WTC11 (cell line): Measurements from ENCODE around the gene COMMD9. TPM values are rescaled to one million over a fixed set of nuclear protein-coding genes. Genes with fewer than 3 reads are reported as not detected.

Experiments used
- ATAC-seq: fragments of 200-7000 bp; cut with Tn5 transposase; 2 replicates; pipeline ENCODE4 v1.10.0; 2021; ENCODE audit warnings: mild to moderate bottlenecking, moderate library complexity
- CTCF ChIA-PET: fragments of 300-600 bp; sonication (Branson Sonifier 250); formaldehyde crosslinking; loops from one replicate; lab custom pipeline; 2021; ENCODE audit warnings: antibody characterized with exemption; lab: Charles Lee
- POLR2A ChIA-PET: fragments of 350-600 bp; sonication (Branson Sonifier 250); formaldehyde crosslinking; loops from one replicate; lab custom pipeline; 2021; ENCODE audit warnings: antibody characterized with exemption; lab: Charles Lee
- DNase-seq: peaks from one replicate; pipeline ENCODE4 v3.0.0; 2021; ENCODE audit warnings: low spot score
- H3K27ac Mint-ChIP-seq: 2 replicates; pipeline ENCODE4 v1.8.0; 2021; ENCODE audit warnings: mixed read lengths
- H3K27me3 Mint-ChIP-seq: 2 replicates; pipeline ENCODE4 v1.8.0; 2021; ENCODE audit warnings: low read depth, mild to moderate bottlenecking, moderate library complexity, mixed read lengths
- H3K36me3 Mint-ChIP-seq: 2 replicates; pipeline ENCODE4 v1.8.0; 2021; ENCODE audit warnings: mixed read lengths
- H3K4me1 Mint-ChIP-seq: 2 replicates; pipeline ENCODE4 v1.8.0; 2022; ENCODE audit warnings: mixed read lengths
- H3K4me3 Mint-ChIP-seq: 2 replicates; pipeline ENCODE4 v1.8.0; 2021; ENCODE audit warnings: mild to moderate bottlenecking, moderate library complexity, mixed read lengths
- H3K9me3 Mint-ChIP-seq: 2 replicates; pipeline ENCODE4 v1.8.0; 2021; ENCODE audit warnings: mixed read lengths
- CREB1 ChIP-seq: sonication (generic); formaldehyde crosslinking; IDR thresholded peaks from 2 replicates; pipeline ENCODE4 v1.8.0; 2023; ENCODE audit warnings: mild to moderate bottlenecking, missing genetic modification reagents
- E2F5 ChIP-seq: sonication (generic); formaldehyde crosslinking; IDR thresholded peaks from 2 replicates; pipeline ENCODE4 v1.8.1; 2022; ENCODE audit warnings: mild to moderate bottlenecking, moderate library complexity, missing genetic modification reagents
- ELF4 ChIP-seq: sonication (generic); formaldehyde crosslinking; IDR thresholded peaks from 2 replicates; pipeline ENCODE4 v1.8.1; 2022; ENCODE audit warnings: low read depth, mild to moderate bottlenecking, moderate library complexity, missing genetic modification reagents
- JUN ChIP-seq: sonication (generic); formaldehyde crosslinking; IDR thresholded peaks from 2 replicates; pipeline ENCODE4 v1.8.0; 2023; ENCODE audit warnings: mild to moderate bottlenecking, missing genetic modification reagents
- KAT7 ChIP-seq: sonication (generic); formaldehyde crosslinking; IDR thresholded peaks from 2 replicates; pipeline ENCODE4 v1.8.1; 2023; ENCODE audit warnings: missing genetic modification reagents, mild to moderate bottlenecking, borderline replicate concordance
- NFATC4 ChIP-seq: fragments of 250-450 bp; sonication (Bioruptor Pico); IDR thresholded peaks from 2 replicates; pipeline ENCODE4 v1.9.0; 2021; ENCODE audit warnings: mild to moderate bottlenecking
- NR1H2 ChIP-seq: sonication (generic); formaldehyde crosslinking; IDR thresholded peaks from 2 replicates; pipeline ENCODE4 v1.9.0; 2021; ENCODE audit warnings: mild to moderate bottlenecking, moderate library complexity, missing genetic modification reagents
- NR3C1 ChIP-seq: sonication (generic); formaldehyde crosslinking; conservative IDR thresholded peaks from 2 replicates; pipeline ENCODE4 v1.8.1; 2023; ENCODE audit warnings: low read depth, mild to moderate bottlenecking, missing genetic modification reagents
- PRDM15 ChIP-seq: sonication (generic); formaldehyde crosslinking; IDR thresholded peaks from 2 replicates; pipeline ENCODE4 v1.8.0; 2022; ENCODE audit warnings: missing genetic modification reagents
- PREB ChIP-seq: sonication (generic); formaldehyde crosslinking; IDR thresholded peaks from 2 replicates; pipeline ENCODE4 v1.8.1; 2022; ENCODE audit warnings: mild to moderate bottlenecking, missing genetic modification reagents, moderate library complexity, borderline replicate concordance
- SP1 ChIP-seq: sonication (generic); formaldehyde crosslinking; conservative IDR thresholded peaks from 2 replicates; pipeline ENCODE4 v1.8.1; 2022; ENCODE audit warnings: missing genetic modification reagents
- TCF7 ChIP-seq: sonication (generic); formaldehyde crosslinking; IDR thresholded peaks from 2 replicates; pipeline ENCODE4 v1.8.0; 2022; ENCODE audit warnings: mild to moderate bottlenecking, low read depth, missing genetic modification reagents, moderate library complexity
- ZNF138 ChIP-seq: sonication (generic); formaldehyde crosslinking; conservative IDR thresholded peaks from 2 replicates; pipeline ENCODE4 v1.8.1; 2022; ENCODE audit warnings: mild to moderate bottlenecking, moderate library complexity, missing genetic modification reagents
- ZNF532 ChIP-seq: fragments of 250-450 bp; sonication (Bioruptor Pico); IDR thresholded peaks from 2 replicates; pipeline ENCODE4 v1.9.0; 2021; ENCODE audit warnings: mild to moderate bottlenecking, borderline replicate concordance
- total RNA-seq: library from RNA; stranded (reverse); gene quantifications from 3 replicates; pipeline ENCODE4 v1.2.3, GENCODE V29; 2021
- TF ChIP-seq, protein P1 (sequence below): sonication (generic); formaldehyde crosslinking; IDR thresholded peaks from 2 replicates; pipeline ENCODE4 v1.8.1; 2023; ENCODE audit warnings: mild to moderate bottlenecking, missing genetic modification reagents, moderate library complexity

Gene COMMD9
- total RNA-seq, 1 experiment from 2014 or later = 33.3 TPM

DNA sequence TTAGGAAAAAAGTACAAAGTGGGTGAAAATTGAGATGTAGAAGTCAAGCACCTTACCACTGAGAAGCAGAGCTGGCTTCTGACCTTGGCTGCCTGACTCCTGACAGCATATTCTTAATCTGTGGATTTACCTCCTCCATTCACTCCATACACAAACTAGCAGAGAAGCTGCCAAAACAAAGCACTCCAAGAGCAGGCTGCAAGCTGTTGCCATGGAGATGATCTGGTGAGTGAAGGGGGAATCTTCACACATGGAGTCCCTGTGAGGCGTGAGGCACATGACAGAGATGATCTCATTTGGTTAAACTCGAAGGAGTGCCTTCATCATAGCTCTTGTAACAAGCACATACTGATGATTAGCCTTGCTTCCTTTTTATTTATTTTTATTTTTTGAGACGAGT lies 16.1 kb downstream of the COMMD9 start (continued):
- no peak for TF ChIP-seq PREB
- no peak for TF ChIP-seq ZNF138 (CRISPR knock-in tag)

GRCh38 chr11:36271794-36272407 lies 17.3 kb downstream of the COMMD9 start:
- CTCF ChIA-PET = interaction anchor here (1.5 to 5.1 kb wide), 3 partner anchors 115 to 450 kb away, joined by 3 to 26 read pairs (median 9); no protein-coding TSS in a partner anchor
- peak; percentile 46; the same call in 1 of the 2 replicates for ATAC-seq
- H3K36me3 Mint-ChIP-seq = peaks cover 16% of the 10 kb centered on the region

GRCh38 chr11:36270701-36271100 lies 18.5 kb downstream of the COMMD9 start:
- Mint-ChIP-seq H3K27ac (no peak overlapping the region), H3K4me1 (peaks cover 2% of the 10 kb centered on the region), H3K9me3 (no peaks in the 10 kb centered on the region), H3K36me3 (peaks cover 16% of the 10 kb centered on the region), H3K4me3 (no peak overlapping the region), H3K27me3 (peaks cover 2% of the 10 kb centered on the region)
- ChIA-PET CTCF (interaction anchor here (5.1 kb wide), 1 partner anchor 449 kb away, joined by 26 read pairs; no protein-coding TSS in a partner anchor), POLR2A (no interaction called here)
- DNase-seq (no peak), ATAC-seq (no peak)
- TF ChIP-seq NR3C1 (CRISPR knock-in tag) (no peak), KAT7 (CRISPR knock-in tag) (no peak), CREB1 (no peak), PRDM15 (no peak), JUN (no peak), E2F5 (CRISPR knock-in tag) (no peak)

More at GRCh38 chr11:36271794-36272407, 17.3 kb downstream of the COMMD9 start:
- no peaks in the 10 kb centered on the region for H3K4me1 Mint-ChIP-seq
- DNase-seq = no peak
- H3K27ac Mint-ChIP-seq = no peak overlapping the region
- no peaks in the 10 kb centered on the region for H3K9me3 Mint-ChIP-seq
- H3K4me3 Mint-ChIP-seq = no peak overlapping the region
- TF ChIP-seq, protein P1, sequence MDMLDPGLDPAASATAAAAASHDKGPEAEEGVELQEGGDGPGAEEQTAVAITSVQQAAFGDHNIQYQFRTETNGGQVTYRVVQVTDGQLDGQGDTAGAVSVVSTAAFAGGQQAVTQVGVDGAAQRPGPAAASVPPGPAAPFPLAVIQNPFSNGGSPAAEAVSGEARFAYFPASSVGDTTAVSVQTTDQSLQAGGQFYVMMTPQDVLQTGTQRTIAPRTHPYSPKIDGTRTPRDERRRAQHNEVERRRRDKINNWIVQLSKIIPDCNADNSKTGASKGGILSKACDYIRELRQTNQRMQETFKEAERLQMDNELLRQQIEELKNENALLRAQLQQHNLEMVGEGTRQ (CRISPR knock-in tag) = no peak
- TF ChIP-seq ZNF532 (CRISPR knock-in tag) (no peak), TCF7 (CRISPR knock-in tag) (no peak), SP1 (CRISPR knock-in tag) (no peak), ELF4 (CRISPR knock-in tag) (no peak), NFATC4 (no peak), NR1H2 (CRISPR knock-in tag) (no peak)
- H3K27me3 Mint-ChIP-seq = no peaks in the 10 kb centered on the region; the same call in 1 of the 2 replicates
- POLR2A ChIA-PET = no interaction called here
